ENCODE measurements around the gene PTPRN. TPM values are rescaled to one million over a fixed set of nuclear protein-coding genes. Genes with fewer than 3 reads are reported as not detected.

Gene PTPRN
- total RNA-seq, 4 donors from 2014 or later: not detected

DNA sequence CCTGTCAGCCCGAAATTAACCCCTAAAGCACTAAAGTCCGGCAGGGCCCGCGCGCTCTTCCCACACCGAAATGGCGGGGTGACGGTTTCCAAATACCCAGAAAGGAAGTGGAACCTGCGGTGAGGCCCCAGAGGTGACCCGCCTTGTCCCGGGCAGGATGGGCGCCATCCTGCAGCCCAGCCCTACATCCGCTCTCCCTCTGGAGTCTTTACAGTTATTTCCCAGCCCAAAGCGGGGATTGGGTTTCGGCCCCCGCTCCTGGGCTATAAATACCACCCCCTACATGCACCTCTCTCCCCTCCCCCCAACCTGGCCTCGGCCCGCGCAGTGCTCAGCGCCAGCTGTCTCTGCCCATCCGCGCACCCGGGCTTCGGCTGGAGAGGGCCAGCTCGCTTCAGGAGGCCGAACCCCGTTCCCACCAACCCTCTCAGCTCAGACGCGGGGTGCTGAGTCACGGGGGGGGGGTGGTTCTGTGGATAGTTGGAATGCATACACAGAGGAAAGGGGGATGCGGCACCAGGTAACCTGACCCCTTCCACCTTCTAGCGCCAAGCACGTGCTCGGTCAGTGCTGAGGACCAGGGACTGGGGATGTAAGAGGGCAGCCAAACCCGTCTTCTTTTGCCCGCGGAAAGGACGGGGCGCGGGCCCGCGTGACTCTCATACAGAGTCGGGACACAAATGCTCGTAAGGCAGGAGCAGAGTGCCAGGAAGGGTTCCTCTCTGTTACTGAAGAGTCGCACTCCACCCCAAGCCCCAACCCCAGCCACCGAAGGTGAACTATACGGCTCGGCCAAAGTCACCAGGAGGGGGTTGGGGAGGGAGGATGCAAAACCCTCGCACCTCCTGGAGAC lies 56.1 kb downstream of the PTPRN start, which contains the start of gene TUBA4B:
Gene TUBA4B, plus strand, starts transcription at position 344 of the 853 bp plus-strand sequence. Its CDS starts 165 bp downstream, at position 509.
- H3K4me1 ChIP-seq: peaks cover 68% of the 10 kb centered on the region
- no peaks in the 10 kb centered on the region for H3K27me3 ChIP-seq
- H3K27ac ChIP-seq: peak within 1 kb of the TSS; percentile 83
- WGBS: 0% methylated on average over 21 of the region's 49 CpGs
- no peak for DNase-seq (ENCODE audit: low spot score in 2 of 2)
- H3K9me3 ChIP-seq: no peaks in the 10 kb centered on the region
- peaks cover 13% of the 10 kb centered on the region for H3K36me3 ChIP-seq
- TF ChIP-seq EP300 (IDR thresholded peaks at IDR 0.05): no peak
- TF ChIP-seq POLR2AphosphoS5 (IDR thresholded peaks at IDR 0.05): no peak
- no peak for TF ChIP-seq POLR2A (IDR thresholded peaks at IDR 0.05)
- TF ChIP-seq CTCF (IDR thresholded peaks at IDR 0.05): no peak
- peak within 1 kb of the TSS; percentile 66 for H3K4me3 ChIP-seq

GRCh38 chr2:219252570-219252899 lies 56.7 kb downstream of the PTPRN start:
- H3K27me3 ChIP-seq: no peaks in the 10 kb centered on the region
- H3K4me1 ChIP-seq: peaks cover 74% of the 10 kb centered on the region
- no peak for TF ChIP-seq EP300 (IDR thresholded peaks at IDR 0.05)
- no peak for TF ChIP-seq CTCF (IDR thresholded peaks at IDR 0.05)
- TF ChIP-seq POLR2A (IDR thresholded peaks at IDR 0.05): no peak
- TF ChIP-seq POLR2AphosphoS5 (IDR thresholded peaks at IDR 0.05): no peak
- peaks cover 19% of the 10 kb centered on the region for H3K36me3 ChIP-seq
- H3K4me3 ChIP-seq: peak overlapping the region; percentile 66
- 9% methylated on average over 9 of the region's 9 CpGs for WGBS
- DNase-seq (ENCODE audit: low spot score in 2 of 2): no peak
- H3K9me3 ChIP-seq: no peaks in the 10 kb centered on the region
- H3K27ac ChIP-seq: peak overlapping the region; percentile 83

- H3K4me1 ChIP-seq: peaks cover 79% of the 10 kb centered on the region
- DNase-seq (ENCODE audit: low spot score in 2 of 2): no peak
- no peaks in the 10 kb centered on the region for H3K27me3 ChIP-seq
- peak overlapping the region; percentile 83 for H3K27ac ChIP-seq
- no peaks in the 10 kb centered on the region for H3K9me3 ChIP-seq
- 49% methylated on average over 4 of the region's 5 CpGs for WGBS
- peak overlapping the region; percentile 66 for H3K4me3 ChIP-seq
- peaks cover 20% of the 10 kb centered on the region for H3K36me3 ChIP-seq
- TF ChIP-seq POLR2AphosphoS5 (IDR thresholded peaks at IDR 0.05) (no peak), CTCF (IDR thresholded peaks at IDR 0.05) (no peak), EP300 (IDR thresholded peaks at IDR 0.05) (no peak), POLR2A (IDR thresholded peaks at IDR 0.05) (no peak)
Observed at GRCh38 chr2:219252084-219252483, 57.1 kb downstream of the PTPRN start.

GRCh38 chr2:219251656-219252055 lies 57.5 kb downstream of the PTPRN start:
- no peak for DNase-seq (ENCODE audit: low spot score in 2 of 2)
- Histone ChIP-seq H3K36me3 (peaks cover 20% of the 10 kb centered on the region), H3K27me3 (no peaks in the 10 kb centered on the region), H3K27ac (peak overlapping the region; percentile 83), H3K4me3 (peak overlapping the region; percentile 66), H3K9me3 (no peaks in the 10 kb centered on the region), H3K4me1 (peaks cover 83% of the 10 kb centered on the region)
- 66% methylated on average over 6 of the region's 6 CpGs for WGBS
- no peak for TF ChIP-seq POLR2A (IDR thresholded peaks at IDR 0.05)
- no peak for TF ChIP-seq CTCF (IDR thresholded peaks at IDR 0.05)
- no peak for TF ChIP-seq EP300 (IDR thresholded peaks at IDR 0.05)
- TF ChIP-seq POLR2AphosphoS5 (IDR thresholded peaks at IDR 0.05): no peak

DNA sequence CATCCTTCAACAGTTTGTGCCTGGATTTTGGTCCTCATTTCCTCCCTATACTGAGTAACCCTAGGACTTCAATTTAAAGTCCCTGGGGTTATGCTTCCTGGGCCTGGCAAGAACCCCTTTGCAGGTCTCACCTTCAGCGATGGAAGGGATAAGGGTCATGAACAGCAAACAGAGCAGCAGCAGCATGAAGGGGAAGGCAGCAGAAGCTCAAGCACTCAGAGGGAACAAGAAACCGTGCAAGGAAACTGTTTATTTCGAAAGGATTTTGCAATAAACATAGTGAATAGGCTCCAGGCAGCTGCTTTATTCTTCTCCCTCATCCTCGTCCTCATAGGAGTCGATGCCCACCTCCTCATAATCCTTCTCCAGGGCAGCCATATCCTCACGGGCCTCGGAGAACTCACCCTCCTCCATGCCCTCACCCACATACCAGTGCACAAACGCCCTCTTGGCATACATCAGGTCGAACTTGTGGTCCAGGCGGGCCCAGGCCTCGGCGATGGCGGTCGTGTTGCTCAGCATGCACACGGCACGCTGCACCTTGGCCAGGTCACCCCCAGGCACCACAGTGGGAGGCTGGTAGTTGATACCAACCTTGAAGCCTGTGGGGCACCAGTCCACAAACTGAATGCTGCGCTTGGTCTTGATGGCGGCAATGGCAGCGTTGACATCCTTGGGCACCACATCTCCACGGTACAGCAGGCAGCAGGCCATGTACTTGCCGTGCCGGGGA lies 59.0 kb downstream of the PTPRN start:
- H3K36me3 ChIP-seq: peaks cover 20% of the 10 kb centered on the region
- 56% methylated on average over 17 of the region's 22 CpGs for WGBS
- H3K27ac ChIP-seq: peak overlapping the region; percentile 86
- peaks cover 93% of the 10 kb centered on the region for H3K4me1 ChIP-seq
- no peaks in the 10 kb centered on the region for H3K27me3 ChIP-seq
- DNase-seq (ENCODE audit: low spot score in 2 of 2): no peak
- no peaks in the 10 kb centered on the region for H3K9me3 ChIP-seq
- H3K4me3 ChIP-seq: peak overlapping the region; percentile 23
- TF ChIP-seq POLR2AphosphoS5 (IDR thresholded peaks at IDR 0.05) (no peak), CTCF (IDR thresholded peaks at IDR 0.05) (no peak), POLR2A (IDR thresholded peaks at IDR 0.05) (no peak), EP300 (IDR thresholded peaks at IDR 0.05) (no peak)

Data from suprapubic skin (tissue), 4 donors.